GM21367 (cell line): ENCODE results near the gene GGT7.
"Not testable (repeated sequence)": the region's sequence is repeated elsewhere in the genome, so short reads cannot be mapped to it uniquely, and the experiment has no call there.

Experiments
- ATAC-seq: cut with Tn5 transposase; IDR thresholded peaks from one replicate; pipeline ENCODE4 v1.9.1; 2021; ENCODE audit not compliant: unreplicated experiment

Gene GGT7

DNA sequence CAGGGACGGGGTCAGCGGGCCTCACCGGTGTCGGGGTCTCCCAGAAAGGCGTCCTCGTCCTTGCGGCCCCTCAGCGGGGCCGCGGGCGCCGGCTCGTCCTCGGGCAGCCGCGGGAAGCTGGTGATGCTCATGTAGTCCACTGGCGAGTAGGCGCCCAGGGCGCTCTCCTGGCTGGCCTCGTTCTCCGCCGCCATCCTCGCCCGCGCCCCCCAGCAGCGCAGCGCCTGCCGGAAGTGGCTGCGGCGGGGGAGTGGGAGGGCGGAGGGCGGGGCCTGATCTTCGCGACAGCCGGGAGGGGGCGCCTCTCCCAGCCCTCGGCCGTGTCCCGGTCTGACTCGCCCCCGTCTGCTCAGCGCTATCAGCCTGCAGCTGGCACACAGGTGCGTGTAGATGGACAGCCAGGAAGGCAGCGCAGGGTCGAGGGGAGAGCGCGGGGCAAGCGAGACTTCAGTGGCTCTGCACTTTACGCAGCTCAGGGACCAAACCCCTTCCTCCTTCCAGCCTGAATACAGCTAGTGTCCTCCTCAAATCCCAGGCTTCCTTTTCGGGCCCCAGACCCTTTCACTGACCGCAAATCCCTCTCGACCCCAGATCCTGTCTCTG, at the start of gene GGT7:
GGT7 (minus strand) TSS at position 235 of the 603 bp plus-strand sequence; CDS start at position 194, 41 bp downstream.
- no peak for ATAC-seq

- no peak for ATAC-seq
Measured at GRCh38 chr20:34921436-34921835, 48.8 kb upstream of the GGT7 start.

DNA sequence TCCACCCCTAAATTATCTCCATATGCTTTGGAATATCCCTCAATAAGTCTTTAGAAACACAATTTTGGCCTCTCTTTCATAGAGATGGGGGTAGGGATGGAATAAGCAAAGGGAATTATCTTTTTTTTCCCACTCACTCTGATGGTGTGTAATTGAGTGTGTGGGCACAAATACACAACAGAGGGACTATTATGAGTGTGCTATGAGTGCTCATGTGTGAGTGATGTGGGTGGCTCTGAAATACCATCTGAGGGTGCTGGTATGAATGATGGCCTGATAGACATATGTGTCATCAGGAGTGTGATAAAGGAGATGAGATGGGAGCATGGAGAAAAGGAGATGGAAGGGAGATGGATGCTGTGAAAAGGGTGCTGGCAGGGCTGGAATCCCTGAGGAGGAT, 47.4 kb upstream of the GGT7 start:
- ATAC-seq, result no peak

GRCh38 chr20:34916774-34917354, 44.2 kb upstream of the GGT7 start:
- ATAC-seq, result no peak

- no peak for ATAC-seq
Measured at GRCh38 chr20:34915749-34916455, 43.2 kb upstream of the GGT7 start.

GRCh38 chr20:34915131-34915530, 42.5 kb upstream of the GGT7 start:
- no peak for ATAC-seq

GRCh38 chr20:34907616-34908469, 35.2 kb upstream of the GGT7 start:
- no peak for ATAC-seq

GRCh38 chr20:34904202-34904621, 31.6 kb upstream of the GGT7 start:
- no peak for ATAC-seq

- not testable (repeated sequence) for ATAC-seq
Measured at GRCh38 chr20:34898731-34899130, 26.1 kb upstream of the GGT7 start.

GRCh38 chr20:34898129-34898528, 25.5 kb upstream of the GGT7 start:
- not testable (repeated sequence) for ATAC-seq

DNA sequence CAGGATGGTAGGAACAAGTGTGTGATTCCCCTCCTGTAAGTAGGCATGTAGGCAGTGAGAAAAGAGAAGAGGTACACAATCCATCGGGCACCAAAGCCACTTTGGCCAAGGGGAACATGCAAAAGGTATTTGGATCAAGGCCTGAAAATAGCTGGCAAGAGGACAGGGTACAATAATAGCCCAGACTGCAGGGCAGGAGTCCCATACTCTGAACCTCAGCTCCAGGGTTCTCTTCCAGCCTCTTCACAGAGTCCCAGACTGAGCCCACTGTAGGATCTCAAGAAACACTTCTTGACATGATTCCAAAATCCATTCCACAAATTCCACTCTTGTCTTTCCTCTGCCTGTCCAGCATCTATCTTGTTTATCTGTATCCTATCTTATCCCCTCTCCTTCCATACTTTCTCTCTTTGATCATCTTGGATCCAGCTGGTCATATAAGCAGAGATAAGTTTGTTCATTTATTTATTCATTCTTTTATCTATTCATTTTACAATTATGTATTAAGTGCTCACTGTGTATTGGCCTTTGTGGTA, 23.5 kb upstream of the GGT7 start:
- ATAC-seq, result no peak

- ATAC-seq, result no peak
Measured at GRCh38 chr20:34895465-34895864, 22.8 kb upstream of the GGT7 start.

DNA sequence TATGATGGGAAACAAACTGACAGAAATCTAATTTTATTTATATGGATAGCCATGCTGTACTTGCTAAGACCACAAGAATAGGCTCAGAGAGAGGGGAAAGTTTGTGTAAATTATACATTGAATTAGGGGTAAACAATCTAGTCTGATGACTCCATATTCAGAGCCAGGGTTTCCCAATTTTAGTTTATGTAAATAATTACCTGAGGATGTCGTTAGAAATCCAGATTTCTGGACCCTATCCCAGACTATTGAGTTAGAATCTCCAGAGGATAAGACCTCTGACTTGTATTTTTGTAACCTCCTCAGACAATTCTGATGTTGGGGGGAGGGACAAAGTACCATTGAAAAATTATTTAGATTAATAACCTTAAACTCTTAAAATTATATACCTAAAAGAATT, 22.1 kb upstream of the GGT7 start:
- no peak for ATAC-seq

DNA sequence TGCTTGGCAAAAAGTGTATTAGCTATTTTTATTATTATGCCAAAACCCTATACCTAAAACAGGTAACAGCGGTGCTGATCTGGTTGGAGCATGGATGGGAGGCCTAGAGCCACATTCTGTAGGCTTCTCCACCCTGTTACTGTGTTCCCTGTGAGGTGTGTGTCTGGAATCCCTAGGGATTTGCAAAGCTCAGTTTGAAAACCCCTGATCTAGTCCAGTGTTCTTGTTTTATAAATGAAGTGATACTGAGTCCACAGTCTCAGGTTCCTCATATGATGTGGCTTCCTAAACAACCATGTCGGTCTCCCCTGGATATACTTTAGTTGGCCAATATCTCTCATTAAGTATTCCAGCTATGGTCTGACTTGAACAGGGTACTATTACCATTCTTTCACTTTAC, 20.0 kb upstream of the GGT7 start:
- no peak for ATAC-seq

DNA sequence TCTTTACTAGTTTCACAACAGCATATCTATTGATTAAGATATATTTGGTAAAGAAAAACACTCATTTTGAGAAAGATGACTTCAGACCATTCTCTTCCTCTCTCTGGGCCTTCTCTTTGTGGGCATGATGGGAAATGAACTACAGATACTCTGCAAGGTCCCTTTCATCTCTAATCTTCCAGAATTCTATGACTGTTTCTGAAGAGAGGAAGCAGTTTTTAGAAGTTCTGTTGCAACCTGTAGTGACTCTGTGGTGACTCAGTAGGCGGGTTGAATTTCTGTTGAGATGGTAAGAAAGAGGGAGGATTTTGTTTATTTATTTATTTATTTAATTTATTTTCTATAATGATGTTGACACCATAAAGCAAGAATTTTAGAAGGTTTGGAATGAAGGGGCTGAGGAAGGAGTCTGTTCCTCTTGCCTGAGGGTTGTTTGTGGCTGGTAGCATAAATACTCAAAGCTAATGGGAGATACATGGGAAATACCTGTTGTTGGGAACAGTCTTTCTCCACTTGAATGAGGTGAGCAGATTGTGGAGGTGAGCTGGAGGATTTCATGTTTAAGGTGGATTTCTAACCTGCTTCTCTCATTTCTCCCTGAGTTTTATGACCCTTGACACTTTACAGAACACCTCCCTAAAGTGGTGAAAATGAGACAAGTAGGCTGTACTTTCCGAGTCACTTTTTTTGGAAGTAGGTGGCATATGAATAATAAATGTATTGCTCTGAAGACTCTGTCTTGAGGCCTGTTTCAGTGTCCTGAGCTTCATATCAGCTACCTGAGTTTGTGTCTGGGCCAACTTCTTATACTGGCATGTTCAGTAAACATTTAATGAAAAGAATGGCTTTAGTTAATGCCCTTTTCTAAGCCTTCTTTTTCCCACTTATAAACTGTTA, 18.8 kb upstream of the GGT7 start:
- ATAC-seq, result no peak

- ATAC-seq, result no peak
Measured at GRCh38 chr20:34888468-34888867, 15.8 kb upstream of the GGT7 start.

- no peak for ATAC-seq
Measured at GRCh38 chr20:34887023-34887422, 14.4 kb upstream of the GGT7 start.

DNA sequence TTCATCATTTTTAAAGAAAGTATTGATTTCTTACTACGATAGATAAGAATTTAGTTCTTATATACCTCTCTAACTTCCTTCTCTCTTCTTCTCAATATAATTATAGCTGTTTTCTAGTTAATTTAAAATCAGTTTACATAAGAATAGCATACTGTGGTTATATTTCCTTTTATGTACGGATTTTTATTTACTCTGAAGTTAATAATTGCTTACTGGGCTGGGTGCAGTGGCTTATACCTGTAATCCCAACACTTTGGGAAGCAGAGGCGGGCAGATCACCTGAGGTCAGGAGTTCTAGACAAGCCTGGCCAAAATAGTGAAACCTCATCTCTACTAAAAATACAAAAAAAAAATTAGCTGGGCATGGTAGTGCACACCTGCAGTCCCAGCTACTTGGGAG, 13.5 kb upstream of the GGT7 start:
- ATAC-seq, result no peak

DNA sequence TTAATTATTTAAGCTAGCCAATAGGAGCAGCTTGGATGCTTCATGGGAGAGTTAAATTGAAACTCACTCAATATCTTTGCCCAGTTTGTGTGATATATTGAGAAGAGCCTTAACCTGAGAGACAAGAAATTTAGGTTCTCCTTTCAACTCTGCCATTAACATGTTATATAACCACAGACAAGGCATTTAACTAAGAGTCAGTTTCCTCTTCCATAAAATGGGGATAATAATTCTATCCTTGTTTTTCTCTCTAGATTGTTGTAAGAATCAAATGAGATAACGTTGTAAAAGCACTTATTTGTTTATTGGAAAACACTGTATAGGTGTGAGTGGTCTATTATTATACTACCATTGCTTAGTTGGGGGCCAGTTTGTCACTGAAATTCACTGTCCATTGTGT, 11.6 kb upstream of the GGT7 start:
- no peak for ATAC-seq

DNA sequence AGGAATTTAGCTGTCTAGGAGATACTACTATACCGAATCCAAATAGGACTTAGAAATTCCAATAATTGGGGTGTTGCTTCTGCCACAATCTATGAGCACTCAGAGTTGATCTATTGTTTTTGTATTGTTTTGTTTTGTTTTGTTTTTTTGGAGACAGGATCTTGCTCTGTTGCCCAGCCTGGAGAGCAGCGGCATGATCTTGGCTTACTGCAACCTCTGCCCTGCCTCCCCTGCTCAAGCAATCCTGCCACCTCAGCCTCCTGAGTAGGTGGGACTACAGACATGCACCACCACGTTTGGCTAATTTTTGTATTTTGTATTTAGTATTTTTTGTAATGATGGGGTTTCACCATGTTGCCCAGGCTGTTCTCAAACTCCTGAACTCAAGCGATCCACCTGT, 11.2 kb upstream of the GGT7 start:
- no peak for ATAC-seq
